ENCODE results near the gene NPHP3.

The NPHP3 gene

DNA sequence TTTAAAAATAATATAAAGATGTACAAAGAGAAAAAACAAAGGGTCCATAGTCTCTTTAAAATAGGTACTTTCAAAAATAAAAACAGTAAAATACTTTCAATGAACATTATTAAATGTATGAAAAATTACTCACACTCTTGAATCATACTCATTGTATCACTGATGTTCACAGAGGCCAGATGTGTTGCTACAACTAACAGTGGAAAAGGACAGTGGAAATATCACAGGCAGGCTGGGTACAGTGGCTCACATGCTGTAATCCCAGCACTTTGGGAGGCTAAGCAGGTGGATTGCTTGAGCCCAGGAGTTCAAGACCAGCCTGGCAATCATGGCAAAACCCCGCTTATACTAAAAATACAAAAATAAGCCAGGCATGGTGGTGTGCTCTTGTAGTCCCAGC, 26.8 kb downstream of the NPHP3 start:
- no peak for DNase-seq

DNA sequence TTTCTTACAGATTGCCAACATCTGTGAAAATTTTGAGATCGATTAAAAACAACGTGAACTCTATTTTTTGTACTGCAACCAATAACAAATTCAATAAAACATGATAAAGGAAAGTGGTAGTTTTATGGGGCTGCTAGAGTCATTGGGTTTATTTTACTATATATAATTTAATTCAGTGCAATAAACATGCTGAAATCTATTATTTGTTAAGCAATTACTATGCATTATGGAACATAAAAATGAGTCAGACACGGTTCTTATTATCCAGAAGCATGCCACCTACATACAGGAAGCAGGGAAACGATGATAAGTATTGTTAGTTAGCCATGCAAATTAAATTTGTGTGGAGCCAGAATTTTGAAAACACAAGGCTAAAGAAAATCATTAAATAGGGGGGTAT, 27.2 kb downstream of the NPHP3 start:
- DNase-seq: no peak

DNA sequence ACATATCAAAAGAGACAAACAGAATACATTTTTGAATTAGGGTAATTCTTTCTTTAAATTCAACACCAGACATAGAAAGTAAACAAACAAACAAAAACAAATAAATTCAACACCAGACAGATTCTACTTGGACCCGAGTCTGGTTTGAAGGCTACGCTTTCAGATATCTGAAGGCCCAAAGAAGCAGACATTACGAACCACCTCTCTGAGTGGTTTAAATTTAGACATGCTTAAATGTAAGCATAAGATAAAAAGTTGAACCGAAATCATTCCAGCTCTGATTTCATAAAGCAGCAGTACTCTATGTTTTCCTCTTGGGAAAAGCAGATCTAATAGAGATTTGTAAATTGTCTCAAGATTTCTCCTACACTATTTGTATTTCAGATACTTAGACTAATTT, 32.2 kb downstream of the NPHP3 start:
- no peak for DNase-seq

DNA sequence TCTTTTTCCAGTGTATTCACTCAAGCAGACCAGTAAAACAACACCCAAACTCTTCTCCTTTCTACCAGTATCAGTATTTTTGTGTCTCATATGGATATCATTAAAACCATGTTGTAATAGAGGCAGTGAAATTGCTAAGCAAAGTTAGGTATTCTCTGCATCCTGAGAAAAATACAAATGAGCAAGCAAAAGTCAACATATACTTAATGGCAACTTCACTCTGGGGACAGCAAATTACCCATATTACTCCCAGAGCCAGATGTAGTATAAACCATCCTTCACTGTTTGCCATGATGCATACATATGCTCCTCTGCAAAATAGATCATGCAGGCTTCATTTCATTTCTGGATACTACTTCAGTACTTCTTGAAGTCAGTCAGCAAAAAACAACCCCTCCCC, 40.0 kb downstream of the NPHP3 start:
- no peak for DNase-seq

DNA sequence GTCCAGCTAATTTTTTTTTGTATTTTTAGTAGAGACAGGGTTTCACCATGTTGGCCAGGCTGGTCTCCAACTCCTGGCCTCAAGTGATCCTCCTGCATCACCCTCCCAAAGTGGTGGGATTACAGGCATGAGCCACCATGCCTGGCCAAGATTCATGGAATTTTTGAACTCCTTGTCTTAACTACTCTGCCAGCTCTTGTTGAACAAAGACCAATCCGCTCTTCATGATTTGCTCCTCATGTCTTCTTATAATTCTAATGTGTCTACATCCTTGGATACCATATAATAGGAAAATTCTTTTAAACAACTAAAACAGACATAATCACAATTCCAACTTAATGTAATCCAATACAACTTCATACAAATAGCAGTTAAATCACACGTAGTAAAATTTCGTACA, 40.8 kb downstream of the NPHP3 start:
- DNase-seq: no peak

DNA sequence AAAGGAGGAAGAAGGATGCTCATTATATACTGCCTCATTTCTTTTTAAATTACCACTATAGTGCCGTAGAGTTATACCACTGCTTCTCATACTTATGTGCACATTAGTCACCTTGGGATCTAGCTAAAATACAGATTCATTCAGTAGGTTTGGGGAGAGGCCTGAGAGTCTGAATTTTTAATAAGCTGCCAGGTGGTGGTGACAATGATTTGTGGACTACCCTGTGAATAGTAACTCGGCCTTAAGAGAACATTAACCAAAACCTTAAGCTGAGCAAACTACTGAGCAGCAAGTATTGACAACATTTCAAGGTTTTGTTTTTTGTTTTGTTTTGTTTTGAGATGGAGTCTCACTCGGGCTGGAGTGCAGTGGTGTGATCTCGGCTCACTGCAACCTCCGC, 42.3 kb downstream of the NPHP3 start:
- DNase-seq: no peak

DNA sequence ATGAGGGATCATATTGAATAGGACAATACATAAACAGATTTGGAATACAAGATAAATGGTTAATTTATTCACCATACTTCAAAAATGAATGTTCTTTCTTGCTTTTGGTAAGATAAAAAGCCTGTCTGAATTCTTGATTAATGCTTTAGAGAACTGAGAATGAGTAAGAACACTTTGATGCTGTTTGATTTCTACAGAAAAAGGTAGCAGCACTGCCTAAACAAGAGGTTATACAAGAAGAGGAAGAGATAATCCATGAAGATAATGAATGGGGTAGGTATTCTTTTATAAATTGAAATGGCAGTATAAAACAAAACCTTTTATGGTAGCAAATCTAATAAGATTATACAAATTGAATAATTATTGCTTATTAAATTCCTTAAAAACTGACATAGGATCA, 46.8 kb downstream of the NPHP3 start:
- no peak for DNase-seq

DNA sequence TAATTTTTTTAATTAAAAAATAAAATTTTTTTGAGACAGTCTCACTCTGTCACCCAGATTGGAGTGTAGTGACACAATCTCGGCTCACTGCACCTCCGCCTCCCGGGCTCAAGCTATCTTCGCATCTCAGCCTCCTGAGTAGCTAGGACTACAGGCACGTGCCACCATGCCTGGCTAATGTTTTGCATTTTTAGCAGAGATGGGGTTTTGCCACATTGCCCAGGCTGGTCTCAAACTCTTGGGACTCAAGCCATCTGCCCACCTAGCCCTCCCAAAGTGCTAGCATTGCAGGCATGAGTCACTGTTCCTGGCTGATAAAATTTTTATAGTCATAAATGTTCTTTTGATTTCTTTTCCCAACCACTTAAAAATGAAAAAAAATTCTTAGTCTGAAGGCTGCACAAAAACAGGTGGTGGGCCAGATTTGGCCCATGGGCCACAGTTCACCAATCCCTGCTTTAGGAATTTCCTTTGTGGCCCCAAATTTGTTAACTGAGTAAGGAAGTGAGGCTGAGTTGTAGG, 52.9 kb downstream of the NPHP3 start:
- no peak for DNase-seq

DNA sequence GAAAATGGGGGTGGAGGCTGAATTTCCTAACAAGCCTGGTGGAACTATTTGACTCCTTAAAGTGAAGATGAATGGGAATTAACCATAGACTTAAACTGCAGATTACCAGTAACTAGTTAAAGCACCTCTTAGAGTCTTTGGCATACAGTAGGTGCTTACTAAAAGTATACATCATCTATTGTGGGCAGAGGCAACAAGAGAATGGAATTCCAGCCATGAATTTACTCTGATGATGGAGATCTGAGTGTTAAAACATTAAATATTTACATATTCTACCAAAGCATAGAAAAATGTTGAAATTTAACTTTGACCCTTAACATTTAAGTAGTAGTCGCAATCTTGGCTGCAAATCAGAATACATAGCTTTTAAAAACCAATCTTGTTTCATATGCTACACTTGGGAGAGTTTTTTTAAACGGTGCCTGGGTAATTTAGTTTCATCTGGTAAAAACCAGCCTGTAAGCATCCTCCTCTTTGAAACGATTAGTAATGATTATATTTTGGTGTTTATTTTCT, 56.9 kb downstream of the NPHP3 start:
- DNase-seq: no peak

DNA sequence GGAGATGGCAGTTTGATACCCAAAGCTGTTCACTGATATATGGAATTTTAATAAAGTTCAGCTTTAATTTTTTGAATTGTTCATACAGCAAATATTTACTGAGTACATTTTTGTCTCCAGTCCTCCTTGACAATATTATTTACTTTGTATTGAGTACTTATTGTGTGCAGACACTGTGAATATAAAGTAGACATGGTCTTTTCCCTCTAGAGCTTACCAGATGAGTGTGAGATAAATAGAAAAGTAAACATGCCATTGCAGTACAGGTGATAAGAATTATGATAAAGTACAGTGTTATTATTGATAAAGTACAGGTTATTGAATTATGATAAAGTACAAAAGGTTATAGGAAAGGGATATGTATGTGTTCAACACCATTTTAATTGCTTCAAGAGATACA, 60.0 kb downstream of the NPHP3 start:
- DNase-seq: no peak

DNA sequence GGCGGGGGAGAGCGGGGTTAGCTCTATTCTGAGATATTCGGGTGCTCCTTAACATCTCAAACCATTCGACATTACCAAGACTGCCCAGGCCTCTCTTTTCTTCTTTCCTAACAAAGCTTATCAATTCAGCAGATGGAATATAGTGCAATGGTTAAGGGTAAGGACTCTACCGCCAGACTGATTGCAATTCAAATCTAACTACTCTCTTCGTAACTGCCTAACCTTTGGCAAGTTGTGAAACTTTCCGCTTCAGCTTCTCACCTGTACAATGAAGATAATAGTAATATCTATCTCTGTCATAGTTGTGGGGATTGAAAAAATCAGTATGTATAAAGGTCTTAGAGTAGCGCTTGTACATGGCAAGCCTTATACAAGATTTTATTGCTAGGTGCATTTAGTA, 61.1 kb downstream of the NPHP3 start:
- DNase-seq: no peak

DNA sequence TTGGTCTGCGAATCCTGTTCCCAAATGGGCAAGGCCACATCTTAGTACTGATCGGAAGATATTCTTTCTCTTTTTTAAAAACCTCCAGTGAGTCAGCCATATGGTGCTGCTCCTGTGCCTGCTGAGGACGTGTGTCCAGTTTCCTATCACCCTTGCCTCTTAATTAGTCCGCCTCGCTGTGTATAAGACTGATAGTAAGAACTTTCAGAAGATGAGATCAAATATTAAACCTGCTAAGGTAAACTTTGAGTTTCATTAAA, 61.5 kb downstream of the NPHP3 start:
- no peak for DNase-seq

DNA sequence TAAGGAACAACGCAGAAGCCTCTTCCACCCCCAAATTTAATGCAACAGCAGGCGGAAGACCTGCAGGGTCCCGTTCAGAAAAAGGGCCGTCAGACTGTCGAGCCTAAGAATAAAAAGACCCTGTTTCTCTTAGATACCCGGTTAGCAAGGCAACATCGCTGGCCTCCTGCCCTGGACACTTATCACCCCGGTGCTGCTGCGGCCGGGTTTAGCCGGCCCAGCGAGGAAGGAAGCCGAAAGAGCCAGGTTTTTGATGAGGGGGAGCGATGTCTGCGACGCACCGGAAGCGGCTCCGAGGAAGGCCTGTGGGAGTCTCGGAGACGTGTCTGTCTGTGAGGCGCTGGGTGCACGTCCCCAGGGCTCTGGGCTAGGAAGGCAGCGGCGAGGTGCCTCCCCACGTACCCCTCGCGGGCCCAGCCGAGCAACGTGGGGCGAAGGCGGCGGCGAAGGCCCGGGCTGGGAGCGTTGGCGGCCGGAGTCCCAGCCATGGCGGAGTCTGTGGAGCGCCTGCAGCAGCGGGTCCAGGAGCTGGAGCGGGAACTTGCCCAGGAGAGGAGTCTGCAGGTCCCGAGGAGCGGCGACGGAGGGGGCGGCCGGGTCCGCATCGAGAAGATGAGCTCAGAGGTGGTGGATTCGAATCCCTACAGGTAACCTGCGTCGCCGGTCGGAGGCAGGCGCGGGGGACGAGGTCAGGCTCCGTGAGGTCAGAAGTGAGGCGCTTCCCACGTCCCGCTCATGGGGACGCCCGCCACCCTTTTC, 62.0 kb downstream of the NPHP3 start, which contains the start of gene UBA5:
TSS of gene UBA5 (plus strand) at position 278 of the 759 bp plus-strand sequence. CDS start at position 487, 209 bp downstream.
- peak; percentile 73 for DNase-seq

DNA sequence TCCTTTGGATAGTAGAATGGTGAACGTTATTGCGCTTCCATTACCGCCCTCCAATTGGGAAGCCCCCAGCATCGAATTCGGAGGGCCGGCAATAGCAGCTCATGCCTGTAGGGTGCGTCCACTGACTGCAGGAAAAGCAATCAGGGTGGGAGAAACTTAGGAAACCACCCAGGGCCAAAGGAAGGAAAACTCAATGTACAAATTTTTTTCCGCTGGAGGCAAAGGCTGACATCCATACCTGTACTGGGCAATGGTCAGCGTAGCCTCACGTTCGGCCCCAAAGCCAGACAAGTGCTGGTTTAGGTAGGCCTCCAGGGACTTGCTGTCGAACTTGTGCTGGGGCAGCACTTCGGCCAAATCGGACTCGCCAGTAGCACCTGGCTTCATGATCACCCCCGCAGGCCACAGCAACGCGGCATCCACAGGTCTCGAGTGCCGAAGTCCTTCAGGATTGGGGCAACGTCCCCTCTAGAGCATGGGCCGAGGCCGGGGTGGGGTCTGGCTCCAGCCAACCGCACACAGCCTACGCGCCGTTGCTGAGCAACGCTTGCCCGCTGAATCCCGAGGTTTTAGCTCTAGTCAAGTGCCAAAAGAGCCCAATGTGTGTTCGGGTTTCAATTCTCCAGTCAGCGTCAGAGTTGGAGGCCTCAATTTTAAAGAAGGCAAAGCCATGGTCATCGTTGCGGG, 62.7 kb downstream of the NPHP3 start, which contains the start of gene ACAD11:
TSS of gene ACAD11 (minus strand) at position 445 of the 687 bp plus-strand sequence. CDS start at position 387, 58 bp downstream.
- DNase-seq: peak; percentile 11

DNA sequence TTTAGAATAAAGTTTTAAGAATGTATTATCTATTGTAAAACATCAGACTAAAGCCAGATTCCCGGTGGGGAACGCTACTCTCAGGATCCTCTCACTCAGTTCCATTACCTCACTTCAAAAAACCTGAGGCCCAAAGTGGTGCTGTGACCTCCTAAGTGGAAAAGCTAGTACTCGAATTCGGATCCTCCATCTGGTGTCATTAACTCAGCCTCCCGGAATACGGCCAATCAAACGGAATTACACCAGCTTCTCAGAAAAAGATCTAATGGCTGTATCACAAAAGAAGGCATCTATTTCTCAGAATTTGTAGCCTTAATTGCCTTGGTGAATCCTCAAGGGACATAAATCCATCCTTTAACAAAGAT, 63.2 kb downstream of the NPHP3 start:
- DNase-seq: no peak

DNA sequence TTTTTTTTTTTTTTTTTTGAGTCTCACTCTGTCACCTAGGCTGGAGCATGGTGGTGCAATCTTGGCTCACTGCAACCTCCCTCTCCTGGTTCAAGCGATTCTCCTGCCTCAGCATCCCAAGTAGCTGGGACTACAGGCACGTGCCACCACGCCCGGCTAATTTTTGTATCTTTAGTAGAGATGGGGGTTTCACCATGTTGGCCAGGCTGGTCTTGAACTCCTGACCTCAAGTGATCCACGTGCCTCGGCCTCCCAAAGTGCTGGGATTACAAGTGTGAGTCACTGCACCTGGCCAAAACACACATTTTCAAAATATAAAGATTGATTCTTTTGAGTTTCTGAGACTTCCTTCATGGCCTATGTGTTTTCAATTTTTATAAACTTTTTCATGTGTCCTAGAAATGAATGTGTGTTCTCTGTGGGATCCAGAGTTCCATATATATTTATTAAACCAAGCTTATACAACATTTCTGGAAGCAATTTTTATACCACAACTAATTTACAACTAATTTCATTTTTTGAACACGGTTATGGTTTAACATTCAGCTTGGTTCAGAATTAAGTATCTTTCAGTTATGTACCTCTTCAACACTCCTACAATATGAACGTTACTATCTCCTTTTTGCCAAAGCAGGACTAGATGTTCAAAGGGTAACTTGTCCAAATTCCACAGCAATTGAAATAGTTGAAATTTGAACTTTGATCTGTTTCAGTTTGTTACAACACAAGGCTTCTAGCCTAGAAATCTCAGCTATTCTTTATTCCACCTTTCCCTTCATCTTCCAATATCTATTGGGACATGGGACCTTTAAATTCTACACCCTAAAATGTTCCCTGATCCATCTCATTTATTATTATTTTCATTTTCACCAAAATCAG, 64.1 kb downstream of the NPHP3 start:
- no peak for DNase-seq

DNA sequence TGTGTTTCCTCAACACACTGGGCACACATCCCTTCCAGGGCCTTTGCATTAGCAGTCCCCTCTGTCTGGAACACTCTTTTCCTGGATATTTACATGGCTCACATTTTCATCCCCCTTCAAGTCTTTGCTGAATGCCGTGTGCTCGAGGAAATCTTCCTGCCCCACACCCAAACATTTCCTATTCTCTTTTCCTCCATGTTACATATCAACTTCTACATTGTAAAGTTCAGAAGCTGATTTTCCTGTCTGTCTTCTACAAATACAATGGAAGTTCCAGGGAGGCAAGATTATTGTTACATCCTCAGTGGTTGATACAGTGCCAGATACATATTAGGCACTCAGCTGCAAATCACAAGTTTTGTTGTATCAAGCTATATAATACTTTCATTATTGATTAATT, 66.7 kb downstream of the NPHP3 start:
- DNase-seq: no peak

DNA sequence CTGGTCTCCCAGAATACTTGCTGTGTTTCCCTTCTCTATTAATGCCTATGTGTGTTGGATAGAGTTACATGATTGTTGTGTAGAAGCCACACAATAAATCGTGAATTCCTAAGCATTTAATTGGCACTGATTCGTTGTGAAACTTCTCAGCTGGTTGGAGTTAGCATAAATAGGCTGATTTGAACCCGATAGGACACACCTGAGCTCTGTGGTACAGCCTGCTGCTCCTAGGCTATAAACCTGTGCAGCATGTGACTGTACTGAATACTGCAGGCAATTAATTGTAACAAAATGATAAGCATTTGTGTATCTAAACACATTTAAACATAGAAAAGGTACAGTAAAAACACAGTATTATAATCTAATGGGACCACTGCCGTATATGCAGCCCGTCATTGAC, 67.5 kb downstream of the NPHP3 start:
- DNase-seq: no peak

DNA sequence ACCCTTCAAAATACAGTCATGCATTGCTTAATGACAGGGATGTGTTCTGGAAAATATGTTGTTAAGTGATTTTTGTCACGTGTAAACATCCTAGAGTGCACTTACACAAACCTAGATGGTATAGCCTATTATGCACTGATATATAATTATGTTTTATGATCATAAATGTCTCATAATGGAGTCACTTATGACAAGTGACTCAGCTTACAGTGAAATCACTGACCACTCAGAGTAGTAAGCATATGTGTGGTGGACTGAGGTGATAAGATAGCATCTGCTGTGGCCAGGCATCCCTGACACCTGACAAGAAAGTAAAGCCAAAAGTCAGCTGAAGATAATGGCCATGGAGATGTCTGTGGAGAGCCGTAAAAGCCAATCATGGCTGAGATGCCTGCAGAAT, 68.0 kb downstream of the NPHP3 start:
- DNase-seq: no peak

DNA sequence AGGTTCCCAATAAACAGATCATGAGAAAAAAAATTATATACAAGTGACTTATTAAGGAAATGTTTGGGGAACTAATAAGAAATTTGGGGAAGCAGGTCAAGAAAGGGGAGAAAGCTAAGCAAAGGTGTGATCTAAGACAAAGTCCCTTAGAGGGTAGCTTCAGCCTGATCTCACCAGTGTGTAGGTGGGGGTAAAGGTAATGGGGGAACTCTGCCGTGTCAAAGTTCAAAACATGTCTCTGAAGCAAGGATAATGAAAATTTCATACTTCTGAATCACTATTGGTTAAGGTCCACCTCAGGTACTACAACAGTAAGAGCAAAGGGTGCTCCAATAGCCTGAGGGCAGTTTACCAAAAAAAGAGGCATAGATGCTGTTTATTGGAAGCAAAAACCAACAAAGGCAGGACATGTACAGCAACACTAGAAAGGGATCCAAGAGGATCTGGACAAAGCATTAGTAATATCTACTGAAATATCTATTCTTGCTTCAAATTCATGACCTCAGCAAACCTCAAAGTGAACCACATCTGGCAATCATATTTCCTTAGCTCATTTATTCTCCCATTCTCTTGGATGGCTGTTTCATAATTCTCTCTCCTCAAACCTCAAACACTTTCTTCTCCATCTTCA, 69.5 kb downstream of the NPHP3 start:
- DNase-seq: no peak

DNA sequence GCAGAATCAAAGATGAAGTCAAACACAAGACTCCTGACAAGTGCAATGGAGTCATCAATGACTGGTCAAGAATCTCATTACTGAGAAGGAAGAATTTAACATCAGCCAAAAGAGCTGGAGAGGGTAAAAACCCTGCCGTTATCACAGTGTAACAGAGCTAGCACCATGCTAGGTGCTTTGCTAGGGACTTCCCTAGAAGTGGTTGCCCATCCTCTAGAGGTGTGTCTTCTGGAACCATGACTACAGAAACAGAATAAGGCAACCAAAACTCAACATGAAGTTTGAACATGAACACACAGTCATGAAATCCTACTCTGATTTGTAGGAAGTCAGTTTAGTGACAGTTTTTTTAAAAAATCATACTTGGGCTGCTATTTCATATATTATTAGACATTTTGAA, 72.1 kb downstream of the NPHP3 start:
- DNase-seq: no peak

DNA sequence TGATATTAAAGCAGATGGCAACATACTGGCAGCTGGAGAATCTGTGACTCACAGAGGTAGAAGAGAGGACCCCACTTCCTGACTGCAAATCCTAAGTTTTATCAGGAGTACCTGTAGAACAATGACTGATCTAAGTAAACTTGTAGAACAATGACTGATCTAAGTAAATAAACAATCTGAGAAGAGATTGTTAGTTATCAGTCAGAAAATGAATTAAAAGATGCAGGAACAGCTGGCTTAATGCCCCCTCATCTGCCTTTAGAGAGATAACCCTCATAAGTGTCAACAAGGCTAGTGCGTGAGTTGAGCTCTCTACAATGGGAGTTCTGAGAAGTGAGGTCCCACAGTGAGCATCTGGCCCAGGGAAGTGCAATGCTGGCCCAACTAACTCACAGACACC, 77.2 kb downstream of the NPHP3 start:
- no peak for DNase-seq

DNA sequence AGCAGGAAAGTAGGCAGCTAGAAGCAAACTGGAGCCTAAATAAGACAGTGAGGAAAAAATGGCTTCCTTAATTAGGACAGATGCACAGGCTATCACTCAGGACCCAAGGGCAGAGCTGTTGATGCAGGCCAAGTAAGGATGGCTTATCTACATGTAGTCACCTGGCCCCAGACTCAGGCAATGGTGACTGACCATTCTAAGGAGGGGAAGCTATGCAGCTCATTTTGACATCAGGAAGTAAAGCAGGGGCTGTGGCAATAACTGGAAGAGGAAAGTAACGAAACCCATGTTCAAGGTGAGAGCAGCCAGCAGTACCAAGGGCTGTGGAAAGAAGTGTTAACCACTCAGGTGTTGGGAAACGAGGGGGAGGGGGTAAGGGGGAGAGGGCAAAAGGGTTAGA, 78.8 kb downstream of the NPHP3 start:
- no peak for DNase-seq

Data from stimulated activated CD4-positive, alpha-beta T cell treated with anti-CD3 and anti-CD28 coated beads, Interleukin-4, amount 100 ng/mL, for 1 hour (primary cell).